ENCODE results near the gene NT5DC2.

NT5DC2 gene

DNA sequence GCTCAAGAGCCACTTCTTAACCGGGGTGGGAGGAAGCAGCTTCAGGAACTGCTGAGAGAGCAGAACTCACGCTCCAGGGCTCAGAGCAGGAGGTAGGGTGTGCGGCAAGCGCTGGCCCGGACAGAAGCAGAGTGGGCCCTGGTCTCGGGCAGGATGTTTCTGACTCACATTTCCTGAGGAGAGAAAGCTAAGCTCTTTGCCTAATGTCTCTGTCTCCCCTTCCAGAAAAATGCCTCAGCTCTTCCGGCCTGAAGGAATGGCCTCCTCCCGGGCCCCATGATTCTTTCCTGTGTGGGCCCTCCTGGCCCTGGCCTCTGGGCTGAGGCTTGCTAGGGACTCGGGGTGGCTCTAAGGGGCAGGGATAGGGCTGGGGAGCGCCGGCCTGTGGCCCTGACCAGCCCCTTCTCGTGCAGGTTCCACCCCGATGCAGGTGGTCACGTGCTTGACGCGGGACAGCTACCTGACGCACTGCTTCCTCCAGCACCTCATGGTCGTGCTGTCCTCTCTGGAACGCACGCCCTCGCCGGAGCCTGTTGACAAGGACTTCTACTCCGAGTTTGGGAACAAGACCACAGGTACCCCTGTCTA, 42.6 kb downstream of the NT5DC2 start:
- H3K4me3 ChIP-seq (ENCODE audit: low read depth, low read length), result no peak overlapping the region
- DNase-seq (ENCODE audit: low read depth), result peak; percentile 84
- TF ChIP-seq, protein P1, sequence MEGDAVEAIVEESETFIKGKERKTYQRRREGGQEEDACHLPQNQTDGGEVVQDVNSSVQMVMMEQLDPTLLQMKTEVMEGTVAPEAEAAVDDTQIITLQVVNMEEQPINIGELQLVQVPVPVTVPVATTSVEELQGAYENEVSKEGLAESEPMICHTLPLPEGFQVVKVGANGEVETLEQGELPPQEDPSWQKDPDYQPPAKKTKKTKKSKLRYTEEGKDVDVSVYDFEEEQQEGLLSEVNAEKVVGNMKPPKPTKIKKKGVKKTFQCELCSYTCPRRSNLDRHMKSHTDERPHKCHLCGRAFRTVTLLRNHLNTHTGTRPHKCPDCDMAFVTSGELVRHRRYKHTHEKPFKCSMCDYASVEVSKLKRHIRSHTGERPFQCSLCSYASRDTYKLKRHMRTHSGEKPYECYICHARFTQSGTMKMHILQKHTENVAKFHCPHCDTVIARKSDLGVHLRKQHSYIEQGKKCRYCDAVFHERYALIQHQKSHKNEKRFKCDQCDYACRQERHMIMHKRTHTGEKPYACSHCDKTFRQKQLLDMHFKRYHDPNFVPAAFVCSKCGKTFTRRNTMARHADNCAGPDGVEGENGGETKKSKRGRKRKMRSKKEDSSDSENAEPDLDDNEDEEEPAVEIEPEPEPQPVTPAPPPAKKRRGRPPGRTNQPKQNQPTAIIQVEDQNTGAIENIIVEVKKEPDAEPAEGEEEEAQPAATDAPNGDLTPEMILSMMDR (conservative IDR thresholded peaks at IDR 0.05; ENCODE audit: low read depth, low read length), result no peak

DNA sequence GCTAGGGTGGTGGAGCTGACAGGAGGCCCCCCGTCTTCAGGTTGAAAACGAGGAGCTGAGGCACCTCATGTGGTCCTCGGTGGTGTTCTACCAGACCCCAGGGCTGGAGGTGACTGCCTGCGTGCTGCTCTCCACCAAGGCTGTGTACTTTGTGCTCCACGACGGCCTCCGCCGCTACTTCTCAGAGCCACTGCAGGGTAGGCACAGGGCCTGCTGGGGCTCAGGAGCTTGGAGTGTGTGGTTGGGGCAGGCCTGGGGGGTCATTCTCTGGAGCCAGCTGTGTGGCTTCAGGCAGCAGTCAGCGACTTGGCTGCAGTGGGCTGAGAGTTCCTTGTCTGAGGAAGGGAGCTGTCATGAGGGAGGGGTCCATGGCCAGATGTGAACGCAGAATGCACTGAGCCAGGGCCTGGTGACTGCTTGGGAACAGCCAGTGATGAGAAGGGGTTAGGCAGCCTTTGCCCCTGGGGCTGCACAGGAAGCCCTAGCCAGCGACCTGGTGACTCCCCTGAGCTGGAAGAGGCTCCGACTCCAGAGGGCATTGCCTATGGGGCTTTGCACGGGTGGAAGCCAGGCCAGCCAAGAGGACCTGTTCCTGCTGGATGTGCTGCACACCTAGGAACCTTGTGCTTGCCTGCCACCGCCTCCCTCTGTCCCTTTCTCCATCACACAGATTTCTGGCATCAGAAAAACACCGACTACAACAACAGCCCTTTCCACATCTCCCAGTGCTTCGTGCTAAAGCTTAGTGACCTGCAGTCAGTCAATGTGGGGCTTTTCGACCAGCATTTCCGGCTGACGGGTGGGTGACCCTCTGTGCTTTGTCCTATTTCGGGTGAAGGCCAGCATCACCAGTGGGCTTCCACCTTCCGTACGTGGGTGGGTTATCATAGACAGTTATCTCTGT, 43.4 kb downstream of the NT5DC2 start:
- no peak overlapping the region for H3K4me3 ChIP-seq (ENCODE audit: low read depth, low read length)
- DNase-seq (ENCODE audit: low read depth), result no peak
- TF ChIP-seq, protein P1 (conservative IDR thresholded peaks at IDR 0.05; ENCODE audit: low read depth, low read length), result no peak

DNA sequence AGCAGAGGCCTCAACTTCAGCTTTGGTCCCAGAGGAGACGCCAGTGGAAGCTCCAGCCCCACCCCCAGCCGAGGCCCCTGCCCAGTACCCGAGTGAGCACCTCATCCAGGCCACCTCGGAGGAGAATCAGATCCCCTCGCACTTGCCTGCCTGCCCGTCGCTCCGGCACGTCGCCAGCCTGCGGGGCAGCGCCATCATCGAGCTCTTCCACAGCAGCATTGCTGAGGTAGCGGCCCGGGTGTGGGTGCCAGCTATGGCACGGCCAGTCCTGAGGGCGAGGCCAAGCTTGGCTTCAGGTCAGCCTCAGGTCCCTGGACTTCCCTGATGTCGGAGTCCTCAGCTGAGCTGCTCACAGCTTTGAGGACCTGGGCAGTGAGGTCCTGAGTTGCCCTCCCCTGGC, 44.2 kb downstream of the NT5DC2 start:
- TF ChIP-seq, protein P1 (conservative IDR thresholded peaks at IDR 0.05; ENCODE audit: low read depth, low read length), result no peak
- H3K4me3 ChIP-seq (ENCODE audit: low read depth, low read length), result no peak overlapping the region
- no peak for DNase-seq (ENCODE audit: low read depth)

DNA sequence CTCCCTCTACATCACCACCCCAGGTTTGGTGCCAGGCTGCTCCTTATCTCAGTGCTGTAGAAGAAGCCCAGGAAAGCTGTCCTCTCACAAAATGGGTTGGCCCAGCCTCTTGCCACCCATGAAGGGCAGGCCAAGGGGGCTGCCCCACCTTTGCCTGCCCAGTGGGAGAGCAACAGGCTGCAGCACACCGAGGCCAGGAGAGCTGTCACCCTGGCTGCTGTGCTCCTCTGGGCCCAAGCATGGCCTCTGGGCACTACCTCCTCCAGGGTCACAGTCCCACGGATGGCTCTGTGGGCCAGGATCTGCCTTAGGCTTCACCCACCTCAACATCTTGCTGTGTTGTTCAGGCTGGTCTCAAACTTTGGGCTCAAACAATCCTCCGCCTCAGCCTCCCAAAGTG, 44.9 kb downstream of the NT5DC2 start:
- H3K4me3 ChIP-seq (ENCODE audit: low read depth, low read length), result no peak overlapping the region
- no peak for DNase-seq (ENCODE audit: low read depth)
- TF ChIP-seq, protein P1 (conservative IDR thresholded peaks at IDR 0.05; ENCODE audit: low read depth, low read length), result no peak

DNA sequence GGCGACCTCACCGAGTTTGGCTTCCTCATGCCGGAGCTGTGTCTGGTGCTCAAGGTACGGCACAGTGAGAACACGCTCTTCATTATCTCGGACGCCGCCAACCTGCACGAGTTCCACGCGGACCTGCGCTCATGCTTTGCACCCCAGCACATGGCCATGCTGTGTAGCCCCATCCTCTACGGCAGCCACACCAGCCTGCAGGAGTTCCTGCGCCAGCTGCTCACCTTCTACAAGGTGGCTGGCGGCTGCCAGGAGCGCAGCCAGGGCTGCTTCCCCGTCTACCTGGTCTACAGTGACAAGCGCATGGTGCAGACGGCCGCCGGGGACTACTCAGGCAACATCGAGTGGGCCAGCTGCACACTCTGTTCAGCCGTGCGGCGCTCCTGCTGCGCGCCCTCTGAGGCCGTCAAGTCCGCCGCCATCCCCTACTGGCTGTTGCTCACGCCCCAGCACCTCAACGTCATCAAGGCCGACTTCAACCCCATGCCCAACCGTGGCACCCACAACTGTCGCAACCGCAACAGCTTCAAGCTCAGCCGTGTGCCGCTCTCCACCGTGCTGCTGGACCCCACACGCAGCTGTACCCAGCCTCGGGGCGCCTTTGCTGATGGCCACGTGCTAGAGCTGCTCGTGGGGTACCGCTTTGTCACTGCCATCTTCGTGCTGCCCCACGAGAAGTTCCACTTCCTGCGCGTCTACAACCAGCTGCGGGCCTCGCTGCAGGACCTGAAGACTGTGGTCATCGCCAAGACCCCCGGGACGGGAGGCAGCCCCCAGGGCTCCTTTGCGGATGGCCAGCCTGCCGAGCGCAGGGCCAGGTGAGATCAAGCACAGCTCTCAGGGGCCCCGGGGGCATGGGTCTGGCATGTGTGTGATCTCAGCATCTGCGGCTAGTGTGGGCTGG, 45.6 kb downstream of the NT5DC2 start:
- TF ChIP-seq, protein P1 (conservative IDR thresholded peaks at IDR 0.05; ENCODE audit: low read depth, low read length), result no peak
- no peak overlapping the region for H3K4me3 ChIP-seq (ENCODE audit: low read depth, low read length)
- DNase-seq (ENCODE audit: low read depth), result no peak

DNA sequence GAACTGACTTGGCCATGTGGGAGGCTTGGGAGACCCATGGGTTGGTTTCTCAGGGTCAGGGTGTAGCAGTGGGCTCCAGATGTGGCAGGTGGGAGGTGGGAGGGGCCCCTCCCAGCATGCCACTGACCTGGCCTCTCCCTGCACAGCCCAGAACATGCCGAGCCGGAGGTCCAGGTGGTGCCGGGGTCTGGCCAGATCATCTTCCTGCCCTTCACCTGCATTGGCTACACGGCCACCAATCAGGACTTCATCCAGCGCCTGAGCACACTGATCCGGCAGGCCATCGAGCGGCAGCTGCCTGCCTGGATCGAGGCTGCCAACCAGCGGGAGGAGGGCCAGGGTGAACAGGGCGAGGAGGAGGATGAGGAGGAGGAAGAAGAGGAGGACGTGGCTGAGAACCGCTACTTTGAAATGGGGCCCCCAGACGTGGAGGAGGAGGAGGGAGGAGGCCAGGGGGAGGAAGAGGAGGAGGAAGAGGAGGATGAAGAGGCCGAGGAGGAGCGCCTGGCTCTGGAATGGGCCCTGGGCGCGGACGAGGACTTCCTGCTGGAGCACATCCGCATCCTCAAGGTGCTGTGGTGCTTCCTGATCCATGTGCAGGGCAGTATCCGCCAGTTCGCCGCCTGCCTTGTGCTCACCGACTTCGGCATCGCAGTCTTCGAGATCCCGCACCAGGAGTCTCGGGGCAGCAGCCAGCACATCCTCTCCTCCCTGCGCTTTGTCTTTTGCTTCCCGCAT, 46.4 kb downstream of the NT5DC2 start:
- no peak for DNase-seq (ENCODE audit: low read depth)
- TF ChIP-seq, protein P1 (conservative IDR thresholded peaks at IDR 0.05; ENCODE audit: low read depth, low read length), result no peak
- no peak overlapping the region for H3K4me3 ChIP-seq (ENCODE audit: low read depth, low read length)
